ENCODE results near the gene LAMC3.
"Not testable (repeated sequence)": the region's sequence is repeated elsewhere in the genome, so short reads cannot be mapped to it uniquely, and the experiment has no call there.

Gene LAMC3

DNA sequence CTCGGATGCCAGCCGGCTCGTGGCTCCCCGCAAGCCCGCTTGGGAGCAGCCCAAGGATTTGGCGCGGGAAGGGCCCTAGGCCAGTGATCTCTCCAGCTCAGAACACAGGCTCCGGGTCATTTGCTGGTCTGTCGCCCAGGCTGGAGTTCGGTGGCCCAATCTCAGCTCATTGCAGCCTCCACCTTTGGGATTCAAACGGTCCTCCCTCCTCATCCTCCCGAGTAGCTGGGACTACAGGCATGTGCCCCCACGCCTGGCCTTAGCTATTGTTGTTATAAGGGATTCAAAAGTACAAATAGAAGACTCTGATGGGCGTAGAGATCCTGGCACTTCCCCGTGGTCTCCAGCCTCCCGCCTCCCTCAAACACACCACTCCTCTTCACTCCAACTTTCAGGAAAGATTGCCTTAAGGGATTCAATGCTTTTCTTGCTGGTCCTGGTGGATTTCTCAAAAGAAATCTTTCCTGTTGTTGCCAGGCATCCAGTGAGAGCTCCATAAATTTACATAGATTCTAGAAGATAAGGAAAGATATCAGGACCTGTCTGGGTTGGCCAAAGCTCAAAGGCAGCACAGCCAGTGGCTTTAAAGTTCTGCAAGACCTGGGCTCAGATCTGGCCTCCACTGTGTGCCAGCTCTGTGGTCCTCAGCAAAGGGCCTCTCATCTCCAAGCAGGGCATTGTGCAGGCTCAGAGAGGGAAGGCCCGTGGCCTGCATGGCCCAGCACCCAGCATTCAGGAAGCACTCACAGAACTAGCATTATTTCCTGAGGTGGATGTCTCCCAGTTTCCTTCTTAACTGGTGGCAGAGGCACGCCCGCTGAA is 88.4 kb downstream of the LAMC3 start:
- H3K9ac ChIP-seq (ENCODE audit: low read length) = peak overlapping the region; percentile 95
- H3K4me1 ChIP-seq (ENCODE audit: control insufficient read depth, low read depth, low read length) = peaks cover 28% of the 10 kb centered on the region
- H3K36me3 ChIP-seq (ENCODE audit: control insufficient read depth, low read depth, low read length) = peaks cover 9% of the 10 kb centered on the region
- H3K27ac ChIP-seq (ENCODE audit: low read length) = peak overlapping the region; percentile 67
- H3K27me3 ChIP-seq (ENCODE audit: control insufficient read depth, insufficient read depth, low read length) = no peaks in the 10 kb centered on the region
- peak overlapping the region; percentile 88 for H3K4me3 ChIP-seq (ENCODE audit: low read length)
- H3K9me3 ChIP-seq (ENCODE audit: control insufficient read depth, low read depth, low read length) = no peaks in the 10 kb centered on the region

GRCh38 chr9:131097948-131098278 is 88.9 kb downstream of the LAMC3 start:
- H3K36me3 ChIP-seq (ENCODE audit: control insufficient read depth, low read depth, low read length) = peaks cover 9% of the 10 kb centered on the region
- peak overlapping the region; percentile 95 for H3K9ac ChIP-seq (ENCODE audit: low read length)
- H3K4me3 ChIP-seq (ENCODE audit: low read length) = peak overlapping the region; percentile 88
- no peaks in the 10 kb centered on the region for H3K27me3 ChIP-seq (ENCODE audit: control insufficient read depth, insufficient read depth, low read length)
- peaks cover 34% of the 10 kb centered on the region for H3K4me1 ChIP-seq (ENCODE audit: control insufficient read depth, low read depth, low read length)
- no peak overlapping the region for H3K27ac ChIP-seq (ENCODE audit: low read length)
- H3K9me3 ChIP-seq (ENCODE audit: control insufficient read depth, low read depth, low read length) = no peaks in the 10 kb centered on the region

- no peak overlapping the region for H3K9ac ChIP-seq (ENCODE audit: low read length)
- H3K27me3 ChIP-seq (ENCODE audit: control insufficient read depth, insufficient read depth, low read length) = no peaks in the 10 kb centered on the region
- H3K27ac ChIP-seq (ENCODE audit: low read length) = no peak overlapping the region
- no peaks in the 10 kb centered on the region for H3K9me3 ChIP-seq (ENCODE audit: control insufficient read depth, low read depth, low read length)
- peaks cover 9% of the 10 kb centered on the region for H3K36me3 ChIP-seq (ENCODE audit: control insufficient read depth, low read depth, low read length)
- peaks cover 40% of the 10 kb centered on the region for H3K4me1 ChIP-seq (ENCODE audit: control insufficient read depth, low read depth, low read length)
- peak overlapping the region; percentile 8 for H3K4me3 ChIP-seq (ENCODE audit: low read length)
These were observed 89.6 kb downstream of the LAMC3 start for GRCh38 chr9:131098391-131099101.

DNA sequence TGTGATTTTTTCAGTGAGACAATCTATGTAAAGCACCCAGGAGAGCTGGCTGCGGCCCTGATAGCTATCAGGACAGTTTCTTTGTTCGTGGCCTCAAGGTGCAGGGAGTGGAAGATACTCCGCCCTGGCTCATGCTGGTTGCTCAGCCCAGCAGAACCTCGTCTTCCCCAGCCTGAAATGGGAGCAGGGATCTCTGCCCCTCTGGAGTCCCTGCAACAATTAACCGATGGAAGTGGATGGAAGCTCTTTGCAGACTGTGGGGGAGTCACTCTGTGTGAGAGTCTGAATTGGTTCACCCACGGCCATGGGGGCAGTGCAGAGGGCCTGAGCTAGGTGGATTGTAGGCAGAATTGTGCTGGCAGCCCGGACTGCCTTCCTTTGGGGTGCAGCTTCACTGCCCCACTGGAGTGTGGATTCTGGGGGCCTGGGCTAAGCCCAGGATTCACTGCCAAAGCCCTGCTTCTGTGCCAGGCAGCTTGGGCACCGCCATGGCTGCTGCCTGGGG is 90.2 kb downstream of the LAMC3 start:
- H3K36me3 ChIP-seq (ENCODE audit: control insufficient read depth, low read depth, low read length) = peaks cover 9% of the 10 kb centered on the region
- H3K9ac ChIP-seq (ENCODE audit: low read length) = no peak overlapping the region
- H3K4me1 ChIP-seq (ENCODE audit: control insufficient read depth, low read depth, low read length) = peaks cover 43% of the 10 kb centered on the region

GRCh38 chr9:131099845-131100244 is 90.9 kb downstream of the LAMC3 start:
- H3K36me3 ChIP-seq (ENCODE audit: control insufficient read depth, low read depth, low read length); H3K27ac ChIP-seq (ENCODE audit: low read length); H3K9me3 ChIP-seq (ENCODE audit: control insufficient read depth, low read depth, low read length); H3K4me3 ChIP-seq (ENCODE audit: low read length); H3K9ac ChIP-seq (ENCODE audit: low read length); H3K27me3 ChIP-seq (ENCODE audit: control insufficient read depth, insufficient read depth, low read length): not testable (repeated sequence)
- peaks cover 43% of the 10 kb centered on the region for H3K4me1 ChIP-seq (ENCODE audit: control insufficient read depth, low read depth, low read length)

More for the DNA sequence above, 90.2 kb downstream of the LAMC3 start:
- H3K4me3 ChIP-seq (ENCODE audit: low read length) = no peak overlapping the region
- no peaks in the 10 kb centered on the region for H3K9me3 ChIP-seq (ENCODE audit: control insufficient read depth, low read depth, low read length)
- no peaks in the 10 kb centered on the region for H3K27me3 ChIP-seq (ENCODE audit: control insufficient read depth, insufficient read depth, low read length)
- H3K27ac ChIP-seq (ENCODE audit: low read length) = no peak overlapping the region

- Histone ChIP-seq H3K36me3 (ENCODE audit: control insufficient read depth, low read depth, low read length) (peaks cover 9% of the 10 kb centered on the region), H3K9ac (ENCODE audit: low read length) (no peak overlapping the region), H3K9me3 (ENCODE audit: control insufficient read depth, low read depth, low read length) (no peaks in the 10 kb centered on the region), H3K4me3 (ENCODE audit: low read length) (no peak overlapping the region), H3K27ac (ENCODE audit: low read length) (no peak overlapping the region), H3K4me1 (ENCODE audit: control insufficient read depth, low read depth, low read length) (peaks cover 43% of the 10 kb centered on the region), H3K27me3 (ENCODE audit: control insufficient read depth, insufficient read depth, low read length) (no peaks in the 10 kb centered on the region)
These were observed 91.5 kb downstream of the LAMC3 start for GRCh38 chr9:131100445-131100844.

- H3K4me3 ChIP-seq (ENCODE audit: low read length) = no peak overlapping the region
- H3K9me3 ChIP-seq (ENCODE audit: control insufficient read depth, low read depth, low read length) = no peaks in the 10 kb centered on the region
- peaks cover 37% of the 10 kb centered on the region for H3K4me1 ChIP-seq (ENCODE audit: control insufficient read depth, low read depth, low read length)
- peaks cover 13% of the 10 kb centered on the region for H3K36me3 ChIP-seq (ENCODE audit: control insufficient read depth, low read depth, low read length)
- H3K9ac ChIP-seq (ENCODE audit: low read length) = no peak overlapping the region
- H3K27ac ChIP-seq (ENCODE audit: low read length) = no peak overlapping the region
- H3K27me3 ChIP-seq (ENCODE audit: control insufficient read depth, insufficient read depth, low read length) = no peaks in the 10 kb centered on the region
These were observed 92.4 kb downstream of the LAMC3 start for GRCh38 chr9:131101207-131101964.

- no peak overlapping the region for H3K9ac ChIP-seq (ENCODE audit: low read length)
These were observed 94.0 kb downstream of the LAMC3 start for GRCh38 chr9:131103024-131103423.

GRCh38 chr9:131103535-131103934 is 94.6 kb downstream of the LAMC3 start:
- Histone ChIP-seq H3K9ac (ENCODE audit: low read length) (no peak overlapping the region), H3K27me3 (ENCODE audit: control insufficient read depth, insufficient read depth, low read length) (no peaks in the 10 kb centered on the region), H3K27ac (ENCODE audit: low read length) (no peak overlapping the region)

More at GRCh38 chr9:131103024-131103423, 94.0 kb downstream of the LAMC3 start:
- H3K4me3 ChIP-seq (ENCODE audit: low read length) = no peak overlapping the region
- no peaks in the 10 kb centered on the region for H3K9me3 ChIP-seq (ENCODE audit: control insufficient read depth, low read depth, low read length)
- H3K36me3 ChIP-seq (ENCODE audit: control insufficient read depth, low read depth, low read length) = peaks cover 13% of the 10 kb centered on the region
- no peak overlapping the region for H3K27ac ChIP-seq (ENCODE audit: low read length)
- H3K27me3 ChIP-seq (ENCODE audit: control insufficient read depth, insufficient read depth, low read length) = no peaks in the 10 kb centered on the region
- H3K4me1 ChIP-seq (ENCODE audit: control insufficient read depth, low read depth, low read length) = peaks cover 27% of the 10 kb centered on the region

DNA sequence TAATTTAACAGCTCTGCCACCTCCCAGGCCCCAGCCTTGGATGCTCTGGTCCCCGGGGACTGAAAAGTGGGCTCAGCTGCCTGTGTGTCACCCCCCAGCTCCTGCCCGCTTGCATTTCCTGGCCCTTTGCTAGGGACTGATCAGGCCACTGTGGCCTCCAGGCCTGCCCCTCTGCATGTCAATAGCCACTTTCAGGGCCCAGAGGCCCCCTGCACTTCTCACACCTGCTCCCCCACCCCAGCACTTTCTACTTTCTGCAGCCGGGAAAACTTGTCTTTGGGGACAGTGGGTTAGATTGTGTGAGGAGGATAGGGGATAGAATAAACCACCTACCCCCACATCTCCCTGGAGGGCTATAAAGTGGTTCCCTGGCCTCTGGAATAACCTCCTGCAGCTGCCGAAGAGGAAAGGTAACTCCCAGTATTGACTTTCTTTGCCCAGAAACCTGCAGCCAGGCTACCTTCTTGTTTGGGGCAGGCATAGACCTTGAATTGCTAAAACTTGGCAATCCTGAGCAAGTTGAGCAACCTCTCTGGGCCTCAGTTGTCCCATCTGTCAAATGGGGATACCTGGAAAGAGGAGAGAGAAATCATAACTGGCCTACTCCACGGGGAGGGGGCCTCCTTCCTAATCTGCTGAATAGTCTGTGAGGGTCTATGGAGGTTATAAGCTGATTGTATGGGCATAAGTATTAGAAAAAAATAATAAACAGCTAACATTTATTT is 95.2 kb downstream of the LAMC3 start:
- Histone ChIP-seq H3K9ac (ENCODE audit: low read length) (no peak overlapping the region), H3K36me3 (ENCODE audit: control insufficient read depth, low read depth, low read length) (peaks cover 6% of the 10 kb centered on the region), H3K27ac (ENCODE audit: low read length) (no peak overlapping the region), H3K9me3 (ENCODE audit: control insufficient read depth, low read depth, low read length) (no peaks in the 10 kb centered on the region), H3K4me1 (ENCODE audit: control insufficient read depth, low read depth, low read length) (peaks cover 17% of the 10 kb centered on the region), H3K27me3 (ENCODE audit: control insufficient read depth, insufficient read depth, low read length) (no peaks in the 10 kb centered on the region), H3K4me3 (ENCODE audit: low read length) (no peak overlapping the region)

More at GRCh38 chr9:131103535-131103934, 94.6 kb downstream of the LAMC3 start:
- no peak overlapping the region for H3K4me3 ChIP-seq (ENCODE audit: low read length)
- H3K9me3 ChIP-seq (ENCODE audit: control insufficient read depth, low read depth, low read length) = no peaks in the 10 kb centered on the region
- H3K36me3 ChIP-seq (ENCODE audit: control insufficient read depth, low read depth, low read length) = peaks cover 12% of the 10 kb centered on the region
- H3K4me1 ChIP-seq (ENCODE audit: control insufficient read depth, low read depth, low read length) = peaks cover 23% of the 10 kb centered on the region

GRCh38 chr9:131105952-131106351 is 97.0 kb downstream of the LAMC3 start:
- Histone ChIP-seq H3K36me3 (ENCODE audit: control insufficient read depth, low read depth, low read length) (peaks cover 3% of the 10 kb centered on the region), H3K27me3 (ENCODE audit: control insufficient read depth, insufficient read depth, low read length) (no peaks in the 10 kb centered on the region), H3K4me1 (ENCODE audit: control insufficient read depth, low read depth, low read length) (peaks cover 15% of the 10 kb centered on the region), H3K4me3 (ENCODE audit: low read length) (no peak overlapping the region), H3K9me3 (ENCODE audit: control insufficient read depth, low read depth, low read length) (no peaks in the 10 kb centered on the region), H3K9ac (ENCODE audit: low read length) (no peak overlapping the region), H3K27ac (ENCODE audit: low read length) (no peak overlapping the region)
